ENCODE data around the gene PTPRN.
"Not testable (repeated sequence)": the region's sequence is repeated elsewhere in the genome, so short reads cannot be mapped to it uniquely, and the experiment has no call there.

PTPRN gene

GRCh38 chr2:219270055-219270372 lies 39.2 kb downstream of the PTPRN start:
- no peak for DNase-seq (ENCODE audit: low read depth)

- no peak for DNase-seq (ENCODE audit: low read depth)
These were observed 39.7 kb downstream of the PTPRN start for GRCh38 chr2:219269362-219270054.

- no peak for DNase-seq (ENCODE audit: low read depth)
These were observed 40.9 kb downstream of the PTPRN start for GRCh38 chr2:219268294-219268693.

GRCh38 chr2:219266886-219267285 lies 42.3 kb downstream of the PTPRN start:
- DNase-seq (ENCODE audit: low read depth): no peak

DNA sequence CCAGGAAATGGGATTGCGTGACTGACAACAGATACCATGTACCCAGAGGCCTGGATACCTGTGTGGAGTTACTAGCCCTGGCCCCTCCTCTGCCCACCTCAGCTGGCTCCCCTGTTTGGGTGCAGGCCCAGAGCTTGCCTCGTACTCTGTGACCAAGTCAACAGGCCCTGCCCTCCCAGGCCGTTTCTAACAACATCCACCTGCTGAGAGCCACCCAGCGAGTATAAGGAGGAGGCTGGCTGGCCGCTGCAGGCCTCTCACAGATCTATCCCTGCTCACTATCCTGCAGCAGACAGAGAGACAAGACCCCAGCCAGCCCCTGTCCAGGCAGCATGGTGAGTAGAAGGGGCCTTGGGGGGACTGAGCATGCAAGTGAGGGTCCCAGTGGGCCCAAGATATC lies 43.0 kb downstream of the PTPRN start:
- no peak for DNase-seq (ENCODE audit: low read depth)

- DNase-seq (ENCODE audit: low read depth): no peak
These were observed 48.0 kb downstream of the PTPRN start for GRCh38 chr2:219261024-219261855.

GRCh38 chr2:219258942-219259341 lies 50.3 kb downstream of the PTPRN start:
- not testable (repeated sequence) for DNase-seq (ENCODE audit: low read depth)

DNA sequence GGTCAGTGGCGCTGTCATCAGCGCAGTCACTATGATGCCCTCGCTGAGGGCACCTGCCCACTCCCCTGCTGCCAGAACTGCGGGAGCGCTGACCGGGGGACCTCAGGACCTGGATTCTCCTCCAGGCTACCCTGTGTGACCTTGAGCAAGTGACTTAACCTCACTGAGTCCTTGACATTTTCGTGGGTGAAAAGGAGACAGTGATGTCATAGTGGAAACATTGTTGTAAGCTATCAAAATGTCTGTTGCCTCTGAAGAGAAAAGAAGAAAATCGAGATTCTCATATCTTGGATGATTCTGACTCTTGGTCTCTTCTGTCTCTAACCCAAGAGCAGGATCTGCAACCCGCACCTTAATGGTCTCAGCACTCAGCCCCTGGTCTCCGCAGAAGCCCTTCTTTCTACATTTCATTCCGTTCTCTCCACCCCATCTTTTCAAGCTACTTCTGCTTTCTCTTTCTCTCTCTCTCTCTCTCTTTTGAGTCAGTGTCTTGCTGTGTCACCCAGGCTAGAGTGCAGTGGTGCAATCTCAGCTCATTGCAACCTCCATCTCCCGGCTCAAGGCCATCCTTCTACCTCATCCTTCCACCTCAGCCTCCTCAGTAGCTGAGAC lies 54.5 kb downstream of the PTPRN start:
- DNase-seq (ENCODE audit: low read depth): peak; percentile 23

- peak; percentile 89 for DNase-seq (ENCODE audit: low read depth)
These were observed 55.2 kb downstream of the PTPRN start, which contains the start of gene TUBA4A for GRCh38 chr2:219253753-219254589. Gene TUBA4A, minus strand, starts transcription at chr2:219253918. Its CDS starts 60 bp downstream, at chr2:219253858.

DNA sequence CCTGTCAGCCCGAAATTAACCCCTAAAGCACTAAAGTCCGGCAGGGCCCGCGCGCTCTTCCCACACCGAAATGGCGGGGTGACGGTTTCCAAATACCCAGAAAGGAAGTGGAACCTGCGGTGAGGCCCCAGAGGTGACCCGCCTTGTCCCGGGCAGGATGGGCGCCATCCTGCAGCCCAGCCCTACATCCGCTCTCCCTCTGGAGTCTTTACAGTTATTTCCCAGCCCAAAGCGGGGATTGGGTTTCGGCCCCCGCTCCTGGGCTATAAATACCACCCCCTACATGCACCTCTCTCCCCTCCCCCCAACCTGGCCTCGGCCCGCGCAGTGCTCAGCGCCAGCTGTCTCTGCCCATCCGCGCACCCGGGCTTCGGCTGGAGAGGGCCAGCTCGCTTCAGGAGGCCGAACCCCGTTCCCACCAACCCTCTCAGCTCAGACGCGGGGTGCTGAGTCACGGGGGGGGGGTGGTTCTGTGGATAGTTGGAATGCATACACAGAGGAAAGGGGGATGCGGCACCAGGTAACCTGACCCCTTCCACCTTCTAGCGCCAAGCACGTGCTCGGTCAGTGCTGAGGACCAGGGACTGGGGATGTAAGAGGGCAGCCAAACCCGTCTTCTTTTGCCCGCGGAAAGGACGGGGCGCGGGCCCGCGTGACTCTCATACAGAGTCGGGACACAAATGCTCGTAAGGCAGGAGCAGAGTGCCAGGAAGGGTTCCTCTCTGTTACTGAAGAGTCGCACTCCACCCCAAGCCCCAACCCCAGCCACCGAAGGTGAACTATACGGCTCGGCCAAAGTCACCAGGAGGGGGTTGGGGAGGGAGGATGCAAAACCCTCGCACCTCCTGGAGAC lies 56.1 kb downstream of the PTPRN start, which contains the start of gene TUBA4B:
Gene TUBA4B (plus strand): TSS at position 344 of the 853 bp plus-strand sequence. CDS start 165 bp downstream, at position 509.
- DNase-seq (ENCODE audit: low read depth): peak; percentile 51

GRCh38 chr2:219252570-219252899 lies 56.7 kb downstream of the PTPRN start:
- peak; percentile 26 for DNase-seq (ENCODE audit: low read depth)

GRCh38 chr2:219252084-219252483 lies 57.1 kb downstream of the PTPRN start:
- DNase-seq (ENCODE audit: low read depth): no peak

DNA sequence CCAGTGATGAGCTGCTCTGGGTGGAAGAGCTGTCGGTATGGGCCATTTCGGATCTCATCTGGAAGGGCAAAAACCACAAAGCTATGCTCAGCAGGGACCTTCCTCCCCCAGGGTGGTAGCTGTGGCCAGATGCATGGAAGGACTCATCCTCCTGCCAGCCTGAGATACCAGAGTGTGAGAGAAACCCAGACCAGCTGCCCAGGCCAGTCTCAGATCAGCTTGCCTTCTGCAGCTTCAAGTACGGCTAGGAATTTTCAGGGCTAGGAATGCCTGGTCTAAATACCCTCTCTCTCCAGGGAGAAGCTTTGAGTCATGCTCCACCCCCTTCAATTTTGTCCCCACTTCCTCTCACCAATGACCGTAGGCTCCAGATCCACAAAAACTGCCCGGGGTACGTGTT lies 57.5 kb downstream of the PTPRN start:
- DNase-seq (ENCODE audit: low read depth): no peak

GRCh38 chr2:219250049-219250781 lies 59.0 kb downstream of the PTPRN start:
- no peak for DNase-seq (ENCODE audit: low read depth)

DNA sequence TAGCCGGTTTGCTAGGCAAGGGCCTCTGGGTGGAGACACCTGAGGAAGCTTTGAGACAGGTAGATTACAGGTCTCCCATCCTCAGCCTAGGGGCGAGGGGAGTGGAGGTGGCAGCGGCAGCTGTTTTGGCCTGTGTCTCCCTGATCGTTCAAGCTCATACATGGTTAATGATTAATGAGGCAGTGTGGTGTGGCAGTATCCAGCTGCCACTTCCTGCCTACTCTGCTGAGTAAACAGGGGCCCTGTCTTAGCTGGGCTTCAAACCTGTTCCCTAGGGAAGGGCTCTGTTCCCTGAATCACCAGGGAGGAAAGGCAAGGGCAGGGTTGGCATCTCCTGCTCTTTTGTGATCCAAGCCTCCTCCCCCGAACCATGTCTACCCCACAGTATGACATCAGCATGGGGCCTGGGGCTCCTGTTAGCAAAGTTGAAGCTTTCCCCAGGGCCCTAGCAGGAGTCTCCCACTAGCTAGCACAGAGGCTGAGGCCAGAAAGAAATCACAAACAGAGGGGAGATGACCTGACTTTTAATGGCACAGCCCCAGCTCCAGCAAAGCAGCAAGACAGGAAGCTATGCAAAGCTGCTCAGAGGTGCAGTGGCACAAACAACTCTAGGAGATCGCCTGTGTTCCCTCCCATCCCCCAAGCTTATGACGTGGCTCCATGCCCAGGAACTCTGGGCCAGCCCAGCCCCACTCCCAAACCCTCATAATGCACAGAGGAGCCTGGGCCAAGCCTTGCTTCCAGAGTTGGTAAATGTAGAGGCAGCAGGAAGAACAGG lies 59.8 kb downstream of the PTPRN start:
- no peak for DNase-seq (ENCODE audit: low read depth)

DNA sequence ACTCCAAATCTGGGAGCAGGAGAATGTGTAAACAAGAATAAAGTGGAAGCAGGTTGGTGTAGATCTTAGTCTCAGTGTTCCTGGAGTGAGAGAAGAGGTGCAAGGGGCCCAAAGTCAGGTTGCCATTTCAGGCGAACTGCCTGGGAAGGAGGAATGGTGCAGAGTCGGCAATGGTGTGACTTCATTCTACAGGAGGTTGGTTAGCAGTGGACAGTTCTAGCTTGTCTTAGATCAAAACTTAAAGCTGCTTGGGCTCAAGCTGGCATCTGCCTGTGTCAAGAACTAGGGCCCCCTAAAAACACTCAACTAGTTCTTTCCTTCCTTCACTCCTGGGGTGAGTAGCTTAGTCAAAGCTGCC lies 60.4 kb downstream of the PTPRN start:
- no peak for DNase-seq (ENCODE audit: low read depth)

DNA sequence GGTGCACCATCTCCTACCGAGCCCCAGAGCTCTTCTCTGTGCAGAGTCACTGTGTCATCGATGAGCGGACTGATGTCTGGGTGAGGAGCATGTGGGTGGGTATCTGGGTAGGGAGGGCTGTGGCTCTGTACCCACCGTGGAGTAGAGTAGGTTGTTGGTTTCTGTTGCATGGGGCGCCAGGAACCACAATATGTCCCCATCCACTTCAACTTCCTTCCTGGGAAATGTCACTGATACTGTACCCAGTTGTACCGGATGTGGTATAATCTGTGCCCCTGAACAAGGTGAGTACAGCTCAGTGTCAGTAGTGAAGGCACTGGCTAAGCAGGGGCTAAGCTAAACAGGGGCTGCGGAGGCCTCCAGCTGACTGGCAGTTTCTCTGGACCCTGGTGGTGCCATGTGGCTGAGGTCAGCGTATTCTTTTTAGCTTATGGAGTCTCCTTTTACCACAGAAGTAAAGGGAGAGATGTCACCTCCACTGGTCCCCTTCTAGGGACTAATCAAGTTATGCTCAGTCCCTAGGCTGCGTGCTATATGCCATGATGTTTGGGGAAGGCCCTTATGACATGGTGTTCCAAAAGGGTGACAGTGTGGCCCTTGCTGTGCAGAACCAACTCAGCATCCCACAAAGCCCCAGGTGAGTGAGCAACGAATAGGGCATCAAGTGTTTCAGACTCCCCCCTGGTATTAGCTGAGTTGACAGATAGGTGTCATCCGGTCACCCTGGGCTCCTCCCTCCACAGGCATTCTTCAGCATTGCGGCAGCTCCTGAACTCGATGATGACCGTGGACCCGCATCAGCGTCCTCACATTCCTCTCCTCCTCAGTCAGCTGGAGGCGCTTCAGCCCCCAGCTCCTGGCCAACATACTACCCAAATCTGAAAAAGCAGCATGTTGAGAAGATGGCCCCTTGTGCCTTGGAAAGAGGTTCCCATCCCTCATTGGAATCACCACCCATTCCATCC lies 61.2 kb downstream of the PTPRN start:
- peak; percentile 48 for DNase-seq (ENCODE audit: low read depth)

- no peak for DNase-seq (ENCODE audit: low read depth)
These were observed 62.6 kb downstream of the PTPRN start for GRCh38 chr2:219246559-219246958.

DNA sequence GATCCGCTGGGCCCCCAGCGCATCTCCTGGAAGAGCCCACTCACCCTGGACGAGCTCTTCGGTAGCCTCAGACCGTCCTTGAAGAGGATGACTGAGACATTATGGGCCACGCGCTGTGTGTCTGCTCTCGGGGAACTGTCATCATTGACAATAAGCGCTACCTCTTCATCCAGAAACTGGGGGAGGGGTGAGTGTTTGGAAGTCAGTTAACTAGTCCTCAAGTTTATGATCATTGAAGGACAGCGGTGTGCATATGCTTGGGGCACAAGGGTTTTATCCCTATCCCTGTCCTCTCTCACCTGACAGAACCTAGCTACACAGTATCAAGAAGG lies 63.3 kb downstream of the PTPRN start:
- no peak for DNase-seq (ENCODE audit: low read depth)
